Suprapubic skin (tissue), 4 donors: ENCODE measurements around the gene FBXO38. TPM values are rescaled to one million over a fixed set of nuclear protein-coding genes. Genes with fewer than 3 reads are reported as not detected.

ENCODE experiments used
- DNase-seq, 2 donors: peaks; one replicate each; pipeline ENCODE4 v3.0.0-alpha.2; 2019; ENCODE audit warnings: low spot score in 2 of 2
- H3K27ac ChIP-seq: fragments of 200-600 bp; sonication (generic); one replicate; pipeline ENCODE4 v1.5.1; 2019
- H3K27me3 ChIP-seq: fragments of 200-600 bp; sonication (generic); one replicate; pipeline ENCODE4 v1.5.1; 2019
- H3K36me3 ChIP-seq: fragments of 200-600 bp; sonication (generic); one replicate; pipeline ENCODE4 v1.5.1; 2019
- H3K4me1 ChIP-seq: fragments of 200-600 bp; sonication (generic); one replicate; pipeline ENCODE4 v1.5.1; 2019
- H3K4me3 ChIP-seq: fragments of 200-600 bp; sonication (generic); one replicate; pipeline ENCODE4 v1.5.1; 2019; ENCODE audit warnings: mild to moderate bottlenecking
- H3K9me3 ChIP-seq: fragments of 200-600 bp; sonication (generic); one replicate; pipeline ENCODE4 v1.5.1; 2019
- CTCF ChIP-seq, 2 donors: fragments of 200-600 bp in 1 of 2; fragments of 450-650 bp in 1 of 2; sonication (generic) in 1 of 2; IDR thresholded peaks; one replicate each; pipeline ENCODE4 v1.5.1; 2016 to 2019; ENCODE audit warnings: antibody characterized with exemption in 2 of 2, mild to moderate bottlenecking in 1 of 2, moderate library complexity in 1 of 2
- EP300 ChIP-seq: sonication (generic); formaldehyde crosslinking; IDR thresholded peaks from one replicate; pipeline ENCODE4 v1.6.1; 2017; ENCODE audit warnings: antibody characterized with exemption
- POLR2A ChIP-seq, 2 donors: fragments of 450-650 bp; IDR thresholded peaks; one replicate each; pipeline ENCODE4 v1.6.1; 2017; ENCODE audit warnings: antibody characterized with exemption in 2 of 2, mild to moderate bottlenecking in 2 of 2, moderate library complexity in 2 of 2
- POLR2AphosphoS5 ChIP-seq, 3 donors: sonication (generic); formaldehyde crosslinking; IDR thresholded peaks; one replicate each; pipeline ENCODE4 v1.6.1; 2017; ENCODE audit warnings: antibody characterized with exemption in 3 of 3
- WGBS: methylation state at CpG from one replicate; pipeline ENCODE4 v1.1.5; 2018; 5-methylcytosine and 5-hydroxymethylcytosine counted together
- total RNA-seq, 4 donors: library from RNA; depleted of rRNA; stranded (reverse); fragments of >200 nt; gene quantifications; one replicate each; pipeline ENCODE4 v1.1.0, GENCODE V29; 2016

Gene FBXO38
- total RNA-seq, 4 donors from 2014 or later, result 18.2 to 98.8 (median 33.1) TPM

GRCh38 chr5:148364343-148364742 is 19.4 kb upstream of the FBXO38 start:
- Histone ChIP-seq H3K27me3 (no peaks in the 10 kb centered on the region), H3K4me1 (no peaks in the 10 kb centered on the region), H3K36me3 (no peaks in the 10 kb centered on the region), H3K4me3 (no peak overlapping the region), H3K27ac (no peak overlapping the region), H3K9me3 (no peaks in the 10 kb centered on the region)
- TF ChIP-seq POLR2AphosphoS5 (IDR thresholded peaks at IDR 0.05) (no peak), POLR2A (IDR thresholded peaks at IDR 0.05) (no peak), EP300 (no peak), CTCF (IDR thresholded peaks at IDR 0.05) (no peak)
- no peak for DNase-seq

- TF ChIP-seq POLR2A (IDR thresholded peaks at IDR 0.05) (no peak), POLR2AphosphoS5 (IDR thresholded peaks at IDR 0.05) (no peak), CTCF (IDR thresholded peaks at IDR 0.05) (no peak), EP300 (no peak)
- no peaks in the 10 kb centered on the region for H3K4me1 ChIP-seq
- no peaks in the 10 kb centered on the region for H3K9me3 ChIP-seq
- no peaks in the 10 kb centered on the region for H3K36me3 ChIP-seq
- no peak for DNase-seq
- H3K27me3 ChIP-seq, result no peaks in the 10 kb centered on the region
- H3K4me3 ChIP-seq, result no peak overlapping the region
- no peak overlapping the region for H3K27ac ChIP-seq
Measured at GRCh38 chr5:148368299-148368698, 15.5 kb upstream of the FBXO38 start.

- no peak for TF ChIP-seq POLR2A (IDR thresholded peaks at IDR 0.05)
- TF ChIP-seq POLR2AphosphoS5 (IDR thresholded peaks at IDR 0.05), result no peak
- no peak for TF ChIP-seq CTCF (IDR thresholded peaks at IDR 0.05)
- no peak for TF ChIP-seq EP300
- Histone ChIP-seq H3K27me3 (no peaks in the 10 kb centered on the region), H3K36me3 (no peaks in the 10 kb centered on the region), H3K4me1 (no peaks in the 10 kb centered on the region), H3K9me3 (no peaks in the 10 kb centered on the region), H3K4me3 (no peak overlapping the region), H3K27ac (no peak overlapping the region)
- DNase-seq, result no peak
- 66% methylated on average over 2 of the region's 2 CpGs for WGBS
Measured at GRCh38 chr5:148372166-148372725, 11.5 kb upstream of the FBXO38 start.

- no peak for TF ChIP-seq CTCF (IDR thresholded peaks at IDR 0.05)
- no peak for TF ChIP-seq POLR2A (IDR thresholded peaks at IDR 0.05)
Measured at GRCh38 chr5:148372893-148373292, 10.9 kb upstream of the FBXO38 start.

GRCh38 chr5:148374690-148375360 is 8.9 kb upstream of the FBXO38 start:
- peak in 1 of 2 donors; percentile 62 for TF ChIP-seq CTCF (IDR thresholded peaks at IDR 0.05)
- no peak for TF ChIP-seq POLR2A (IDR thresholded peaks at IDR 0.05)
- no peak for TF ChIP-seq POLR2AphosphoS5 (IDR thresholded peaks at IDR 0.05)
- TF ChIP-seq EP300, result no peak
- DNase-seq, result no peak
- H3K36me3 ChIP-seq, result no peaks in the 10 kb centered on the region
- H3K27ac ChIP-seq, result no peak overlapping the region
- H3K4me3 ChIP-seq, result no peak overlapping the region
- no peaks in the 10 kb centered on the region for H3K27me3 ChIP-seq
- WGBS, result 56% methylated on average over 3 of the region's 3 CpGs
- no peaks in the 10 kb centered on the region for H3K4me1 ChIP-seq
- no peaks in the 10 kb centered on the region for H3K9me3 ChIP-seq

More at GRCh38 chr5:148372893-148373292, 10.9 kb upstream of the FBXO38 start:
- no peak for DNase-seq
- no peak overlapping the region for H3K4me3 ChIP-seq
- no peak overlapping the region for H3K27ac ChIP-seq
- no peaks in the 10 kb centered on the region for H3K27me3 ChIP-seq
- no peaks in the 10 kb centered on the region for H3K36me3 ChIP-seq
- H3K4me1 ChIP-seq, result no peaks in the 10 kb centered on the region
- H3K9me3 ChIP-seq, result no peaks in the 10 kb centered on the region
